Liver (tissue), 9 donors: ENCODE results near the gene KYNU. TPM values are rescaled to one million over a fixed set of nuclear protein-coding genes. Genes with fewer than 3 reads are reported as not detected.
"Not testable (repeated sequence)": the region's sequence is repeated elsewhere in the genome, so short reads cannot be mapped to it uniquely, and the experiment has no call there.

ENCODE experiments used
- DNase-seq: peaks from one replicate; pipeline ENCODE4 v3.0.0-alpha.2; 2017; ENCODE audit warnings: low spot score
- H3K27ac ChIP-seq, 2 donors: one replicate each; pipeline ENCODE4 v1.7.0; 2013; ENCODE audit warnings: inconsistent platforms in 2 of 2, low read length in 2 of 2, control low read depth in 1 of 2, low read depth in 1 of 2, mild to moderate bottlenecking in 1 of 2
- H3K27me3 ChIP-seq, 4 donors: one replicate each; pipeline versions ENCODE4 v1.6.1 to v1.7.0; 2013; ENCODE audit warnings: low read length in 3 of 4, inconsistent platforms in 1 of 4, mild to moderate bottlenecking in 1 of 4, moderate library complexity in 1 of 4; ENCODE audit not compliant: control insufficient read depth in 4 of 4, insufficient read depth in 4 of 4
- H3K36me3 ChIP-seq, 4 donors: one replicate each; pipeline versions ENCODE4 v1.6.1 to v1.7.0; 2013; ENCODE audit warnings: low read length in 3 of 4, mild to moderate bottlenecking in 3 of 4, low read depth in 1 of 4, moderate library complexity in 1 of 4; ENCODE audit not compliant: control insufficient read depth in 4 of 4, insufficient read depth in 3 of 4
- H3K4me1 ChIP-seq, 4 donors: one replicate each; pipeline versions ENCODE4 v1.6.1 to v1.7.0; 2013; ENCODE audit warnings: low read length in 3 of 4, mild to moderate bottlenecking in 3 of 4, moderate library complexity in 1 of 4; ENCODE audit not compliant: control insufficient read depth in 4 of 4, insufficient read depth in 4 of 4
- H3K4me3 ChIP-seq, 3 donors: one replicate each; pipeline versions ENCODE4 v1.6.1 to v1.7.0; 2013; ENCODE audit warnings: low read length in 3 of 3, control low read depth in 1 of 3, low read depth in 1 of 3, mild to moderate bottlenecking in 1 of 3
- H3K9ac ChIP-seq, 2 donors: one replicate each; pipeline ENCODE4 v1.7.0; 2013; ENCODE audit warnings: low read length in 2 of 2, mild to moderate bottlenecking in 2 of 2, moderate library complexity in 2 of 2, control low read depth in 1 of 2, low read depth in 1 of 2
- H3K9me3 ChIP-seq, 4 donors: one replicate each; pipeline versions ENCODE4 v1.6.1 to v1.7.0; 2013; ENCODE audit warnings: low read length in 3 of 4; ENCODE audit not compliant: control insufficient read depth in 4 of 4
- EGR1 ChIP-seq, 2 donors: IDR thresholded peaks; 2 replicates each; pipeline ENCODE4 v1.6.1; 2016 to 2018; ENCODE audit warnings: antibody characterized with exemption in 2 of 2, low read depth in 2 of 2
- FOXA2 ChIP-seq: IDR thresholded peaks from 2 replicates; pipeline ENCODE4 v1.6.1; 2016; ENCODE audit warnings: antibody characterized with exemption
- HNF4A ChIP-seq, 2 donors: conservative IDR thresholded peaks; 2 replicates each; pipeline ENCODE4 v1.6.1; 2016; ENCODE audit warnings: antibody characterized with exemption in 2 of 2, mild to moderate bottlenecking in 2 of 2
- HNF4G ChIP-seq: IDR thresholded peaks from 2 replicates; pipeline ENCODE4 v1.6.1; 2016; ENCODE audit warnings: antibody characterized with exemption
- JUND ChIP-seq, 2 donors: IDR thresholded peaks; 2 replicates each; pipeline ENCODE4 v1.6.1; 2016; ENCODE audit warnings: antibody characterized with exemption in 2 of 2
- NR2F2 ChIP-seq: IDR thresholded peaks from 2 replicates; pipeline ENCODE4 v1.6.1; 2016; ENCODE audit warnings: antibody characterized with exemption
- RAD21 ChIP-seq, 2 donors: IDR thresholded peaks; 2 replicates each; pipeline ENCODE4 v1.6.1; 2016; ENCODE audit warnings: antibody characterized with exemption in 2 of 2, mild to moderate bottlenecking in 2 of 2
- SP1 ChIP-seq: IDR thresholded peaks from 2 replicates; pipeline ENCODE4 v1.6.1; 2018; ENCODE audit warnings: antibody characterized with exemption, mild to moderate bottlenecking
- WGBS: extraction: QIAGEN DNeasy Blood & Tissue Kit; methylation state at CpG from one replicate; pipeline ENCODE4 v1.1.7; 2013; 5-methylcytosine and 5-hydroxymethylcytosine counted together
- polyA plus RNA-seq, 2 donors: library from polyadenylated mRNA; stranded (reverse) in 1 of 2; unstranded in 1 of 2; fragments of 200-250 nt in 1 of 2; fragments of >200 nt in 1 of 2; fragmentation: Nextera tagmentation in 1 of 2; extraction: Ambion mirVana in 1 of 2; gene quantifications; one replicate each; pipeline versions ENCODE4 v1.2.1 to v1.2.3, GENCODE V29; 2013 to 2015
- total RNA-seq, 2 donors: library from RNA; depleted of rRNA; stranded (reverse); fragments of >200 nt; gene quantifications; one replicate each; pipeline ENCODE4 v1.2.3, GENCODE V29; 2014
- TF ChIP-seq, protein P1 (sequence below): IDR thresholded peaks from 2 replicates; pipeline ENCODE4 v1.6.1; 2016; ENCODE audit warnings: antibody characterized with exemption
- donor health status: healthy.
- donor health status: healthy.
- donor health status: healthy.
- donor health status: healthy.
- donor health status: healthy.

The KYNU gene
- total and polyA plus RNA-seq, 4 donors = 24.0 to 64.3 (median 32.8) TPM

DNA sequence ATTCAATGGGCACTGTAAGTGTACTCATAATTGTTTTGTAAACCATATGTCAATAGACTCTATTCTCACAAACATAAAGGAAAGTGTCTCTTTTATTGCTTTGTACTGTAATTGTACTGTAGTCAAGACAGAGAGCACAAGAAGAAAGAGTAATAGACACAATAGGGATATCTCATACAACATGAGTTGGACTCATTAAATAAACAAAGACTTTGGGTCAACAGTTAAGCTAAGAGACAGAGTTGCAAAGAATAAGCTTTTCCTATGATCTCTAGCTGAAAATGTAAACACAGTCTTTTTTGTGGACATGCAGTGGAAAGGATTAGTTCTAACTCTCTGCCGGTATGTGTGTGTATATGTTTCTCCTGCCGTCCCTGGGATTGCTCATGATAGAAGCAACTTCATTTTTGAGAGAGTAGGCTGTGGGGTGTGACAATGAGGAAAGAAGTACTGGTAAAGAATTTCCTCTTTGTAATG, 13.9 kb upstream of the KYNU start:
- no peak overlapping the region for H3K27ac ChIP-seq
- H3K4me1 ChIP-seq = peaks cover 4 to 13% (median 10%) of the 10 kb centered on the region in 4 donors
- H3K36me3 ChIP-seq = no peaks in the 10 kb centered on the region
- DNase-seq = no peak
- no peak overlapping the region for H3K4me3 ChIP-seq
- TF ChIP-seq FOXA2 (peak; percentile 82), SP1 (peak; percentile 19), HNF4A (conservative IDR thresholded peaks at IDR 0.05) (peak; percentile 39 to 45), NR2F2 (no peak)
- H3K27me3 ChIP-seq = no peaks in the 10 kb centered on the region
- no peaks in the 10 kb centered on the region for H3K9me3 ChIP-seq
- 28% methylated on average over 2 of the region's 2 CpGs for WGBS
- H3K9ac ChIP-seq = no peak overlapping the region

- H3K9ac ChIP-seq, H3K4me3 ChIP-seq, H3K27ac ChIP-seq, H3K36me3 ChIP-seq, DNase-seq, H3K27me3 ChIP-seq, H3K9me3 ChIP-seq: not testable (repeated sequence)
- peaks cover 4 to 20% (median 11%) of the 10 kb centered on the region in 4 donors for H3K4me1 ChIP-seq
- WGBS = 95% methylated on average over 2 of the region's 2 CpGs
These were observed 12.9 kb upstream of the KYNU start for GRCh38 chr2:142864605-142865004.

DNA sequence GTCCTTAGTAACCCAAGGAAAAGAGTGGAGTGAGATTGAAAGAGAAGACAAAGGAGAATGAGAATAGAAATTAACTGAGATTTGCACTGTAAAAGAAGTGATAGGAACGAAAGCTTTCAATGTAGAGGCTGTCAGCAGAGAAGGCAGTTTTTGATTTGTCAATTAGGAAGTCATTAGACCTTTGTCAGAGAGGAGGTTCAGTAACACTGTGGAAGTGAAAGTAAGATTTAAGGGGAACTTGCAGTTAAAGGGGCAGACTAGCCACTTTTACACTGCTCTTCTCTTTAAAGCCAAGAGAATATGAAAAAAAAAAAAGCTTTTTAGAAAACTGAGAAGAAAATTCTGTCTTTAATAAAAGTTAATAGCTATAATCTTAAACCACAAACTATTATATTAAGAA, 11.5 kb upstream of the KYNU start:
- no peaks in the 10 kb centered on the region for H3K36me3 ChIP-seq
- H3K27me3 ChIP-seq = no peaks in the 10 kb centered on the region
- no peak for DNase-seq
- H3K4me3 ChIP-seq = peak overlapping the region in 2 of 3 donors; percentile 25 to 33
- WGBS = 6% methylated on average over 1 of the region's 1 CpG
- no peaks in the 10 kb centered on the region for H3K9me3 ChIP-seq
- TF ChIP-seq SP1 (peak; percentile 42), HNF4G (no peak), RAD21 (IDR thresholded peaks at IDR 0.05) (peak in 1 of 2 donors; percentile 20), EGR1 (IDR thresholded peaks at IDR 0.05; ENCODE audit: low read depth in 2 of 2) (no peak), HNF4A (conservative IDR thresholded peaks at IDR 0.05) (peak; percentile 11 to 26), JUND (IDR thresholded peaks at IDR 0.05) (no peak)
- TF ChIP-seq, protein P1, sequence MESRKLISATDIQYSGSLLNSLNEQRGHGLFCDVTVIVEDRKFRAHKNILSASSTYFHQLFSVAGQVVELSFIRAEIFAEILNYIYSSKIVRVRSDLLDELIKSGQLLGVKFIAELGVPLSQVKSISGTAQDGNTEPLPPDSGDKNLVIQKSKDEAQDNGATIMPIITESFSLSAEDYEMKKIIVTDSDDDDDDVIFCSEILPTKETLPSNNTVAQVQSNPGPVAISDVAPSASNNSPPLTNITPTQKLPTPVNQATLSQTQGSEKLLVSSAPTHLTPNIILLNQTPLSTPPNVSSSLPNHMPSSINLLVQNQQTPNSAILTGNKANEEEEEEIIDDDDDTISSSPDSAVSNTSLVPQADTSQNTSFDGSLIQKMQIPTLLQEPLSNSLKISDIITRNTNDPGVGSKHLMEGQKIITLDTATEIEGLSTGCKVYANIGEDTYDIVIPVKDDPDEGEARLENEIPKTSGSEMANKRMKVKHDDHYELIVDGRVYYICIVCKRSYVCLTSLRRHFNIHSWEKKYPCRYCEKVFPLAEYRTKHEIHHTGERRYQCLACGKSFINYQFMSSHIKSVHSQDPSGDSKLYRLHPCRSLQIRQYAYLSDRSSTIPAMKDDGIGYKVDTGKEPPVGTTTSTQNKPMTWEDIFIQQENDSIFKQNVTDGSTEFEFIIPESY = no peak
- peak overlapping the region; percentile 51 to 66 for H3K9ac ChIP-seq
- peaks cover 4 to 21% (median 12%) of the 10 kb centered on the region in 4 donors for H3K4me1 ChIP-seq
- H3K27ac ChIP-seq = peak overlapping the region; percentile 51 to 79

DNA sequence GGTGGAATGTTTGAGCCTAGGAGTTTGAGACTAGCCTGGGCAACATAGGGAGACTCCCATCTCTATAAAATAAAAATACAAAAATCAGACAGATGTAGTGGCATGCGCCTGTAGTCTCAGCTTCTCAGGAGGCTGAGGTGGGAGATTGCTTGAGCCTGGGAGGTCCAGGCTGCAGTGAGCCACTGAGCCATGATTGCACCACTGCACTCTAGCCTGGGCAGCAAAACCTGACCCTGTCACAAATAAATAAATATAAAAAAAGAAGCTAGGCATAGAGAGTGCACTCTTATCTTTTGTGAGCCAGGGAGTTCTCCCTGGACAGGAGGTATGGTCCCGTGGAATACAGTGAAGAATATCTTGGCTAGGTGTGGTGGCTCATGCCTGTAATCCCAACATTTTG, 11.0 kb upstream of the KYNU start:
- no peak for TF ChIP-seq FOXA2
- TF ChIP-seq HNF4A (conservative IDR thresholded peaks at IDR 0.05) = peak in 1 of 2 donors; percentile 31
- 71% methylated on average over 2 of the region's 2 CpGs for WGBS
- Histone ChIP-seq H3K27ac (peak overlapping the region; percentile 51 to 79), H3K36me3 (no peaks in the 10 kb centered on the region), H3K4me3 (peak overlapping the region in 1 of 3 donors; percentile 25), H3K4me1 (peaks cover 4 to 21% (median 12%) of the 10 kb centered on the region in 4 donors), H3K9ac (peak overlapping the region in 1 of 2 donors; percentile 66), H3K27me3 (no peaks in the 10 kb centered on the region), H3K9me3 (no peaks in the 10 kb centered on the region)
- no peak for DNase-seq
